NCI-H2107 (cell line): Measurements from ENCODE around the gene AADACL4.
"Not testable (repeated sequence)": the region's sequence is repeated elsewhere in the genome, so short reads cannot be mapped to it uniquely, and the experiment has no call there.

Source experiments
- DNase-seq: peaks from one replicate; lab custom pipeline; 2025; lab: John Stamatoyannopoulos, UW

AADACL4 gene

GRCh38 chr1:12712076-12712475 is 68.2 kb downstream of the AADACL4 start:
- DNase-seq, result no peak

GRCh38 chr1:12712929-12713328 is 69.0 kb downstream of the AADACL4 start:
- no peak for DNase-seq

GRCh38 chr1:12713651-12714050 is 69.8 kb downstream of the AADACL4 start:
- DNase-seq, result not testable (repeated sequence)

- DNase-seq, result no peak
These were observed 71.0 kb downstream of the AADACL4 start for GRCh38 chr1:12714710-12715475.

- no peak for DNase-seq
These were observed 72.1 kb downstream of the AADACL4 start, which contains the start of gene AADACL3 for GRCh38 chr1:12715896-12716437. AADACL3 (plus strand) TSS chr1:12716110; CDS start chr1:12716177, 67 bp downstream.
